HepG2 (cell line): ENCODE measurements around the gene ANO9. TPM values are rescaled to one million over a fixed set of nuclear protein-coding genes. Genes with fewer than 3 reads are reported as not detected.

Source experiments
- AKNA ChIP-seq: sonication (generic); formaldehyde crosslinking; IDR thresholded peaks from 2 replicates; pipeline ENCODE4 v1.4.0; 2020; ENCODE audit warnings: missing genetic modification reagents, borderline replicate concordance
- ATF7 ChIP-seq, 2 experiments: fragments of 450-650 bp in 1 of 2; sonication (generic) in 1 of 2; formaldehyde crosslinking in 1 of 2; IDR thresholded peaks; 2 replicates each; pipeline versions ENCODE4 v1.4.0 to v1.6.1; 2016 to 2020; ENCODE audit warnings: antibody characterized with exemption in 1 of 2, mild to moderate bottlenecking in 1 of 2, missing genetic modification reagents in 1 of 2
- GMEB1 ChIP-seq: sonication (generic); formaldehyde crosslinking; IDR thresholded peaks from 2 replicates; pipeline ENCODE4 v1.5.1; 2020; ENCODE audit warnings: missing genetic modification reagents, mild to moderate bottlenecking, borderline replicate concordance
- MBNL3 ChIP-seq: fragments of 250-450 bp; sonication (Bioruptor Pico); conservative IDR thresholded peaks from 2 replicates; pipeline ENCODE4 v1.8.0; 2022; ENCODE audit warnings: mild to moderate bottlenecking, inconsistent platforms
- MED13 ChIP-seq: sonication (generic); formaldehyde crosslinking; IDR thresholded peaks from 2 replicates; pipeline ENCODE4 v1.5.0; 2020; ENCODE audit warnings: missing genetic modification reagents
- MEIS2 ChIP-seq: sonication (generic); formaldehyde crosslinking; IDR thresholded peaks from 2 replicates; pipeline ENCODE4 v1.9.0; 2021; ENCODE audit warnings: mild to moderate bottlenecking, missing genetic modification reagents
- MYPOP ChIP-seq: sonication (generic); formaldehyde crosslinking; IDR thresholded peaks from 2 replicates; pipeline ENCODE4 v1.8.1; 2023; ENCODE audit warnings: mild to moderate bottlenecking, moderate library complexity, missing genetic modification reagents
- NFKB2 ChIP-seq: sonication (generic); formaldehyde crosslinking; IDR thresholded peaks from 2 replicates; pipeline ENCODE4 v1.4.0; 2020; ENCODE audit warnings: missing genetic modification reagents, borderline replicate concordance
- RARG ChIP-seq: sonication (generic); formaldehyde crosslinking; IDR thresholded peaks from 2 replicates; pipeline ENCODE4 v1.4.0; 2020; ENCODE audit warnings: low read depth, mild to moderate bottlenecking, missing genetic modification reagents
- RXRA ChIP-seq: sonication (generic); formaldehyde crosslinking; IDR thresholded peaks from 2 replicates; pipeline ENCODE4 v1.5.1; 2020; ENCODE audit warnings: missing genetic modification reagents
- TBL1XR1 ChIP-seq: fragments of 150-350 bp; IDR thresholded peaks from 2 replicates; pipeline ENCODE4 v1.6.1; 2014; ENCODE audit warnings: borderline replicate concordance, low read length; ENCODE audit not compliant: partially characterized antibody
- TFAP4 ChIP-seq: sonication (generic); IDR thresholded peaks from 2 replicates; pipeline ENCODE4 v1.6.1; 2016; ENCODE audit warnings: low read depth, borderline replicate concordance
- ZFP41 ChIP-seq: sonication (generic); formaldehyde crosslinking; IDR thresholded peaks from 2 replicates; pipeline ENCODE4 v1.4.0; 2020; ENCODE audit warnings: mild to moderate bottlenecking, missing genetic modification reagents, borderline replicate concordance
- ZFY ChIP-seq: sonication (generic); formaldehyde crosslinking; IDR thresholded peaks from 2 replicates; pipeline ENCODE4 v1.4.0; 2020; ENCODE audit warnings: missing genetic modification reagents
- ZNF296 ChIP-seq: sonication (generic); formaldehyde crosslinking; conservative IDR thresholded peaks from 2 replicates; pipeline ENCODE4 v1.5.0; 2020; ENCODE audit warnings: mild to moderate bottlenecking, missing genetic modification reagents
- ZNF343 ChIP-seq: sonication (generic); formaldehyde crosslinking; IDR thresholded peaks from 2 replicates; pipeline ENCODE4 v1.4.0; 2020; ENCODE audit warnings: mild to moderate bottlenecking, missing genetic modification reagents
- ZNF563 ChIP-seq: sonication (generic); formaldehyde crosslinking; IDR thresholded peaks from 2 replicates; pipeline ENCODE4 v1.8.0; 2022; ENCODE audit warnings: mild to moderate bottlenecking, moderate library complexity, missing genetic modification reagents
- ZNF691 ChIP-seq: sonication (generic); formaldehyde crosslinking; IDR thresholded peaks from 2 replicates; pipeline ENCODE4 v1.4.0; 2020; ENCODE audit warnings: missing genetic modification reagents, low read depth, mild to moderate bottlenecking, borderline replicate concordance
- ZNF781 ChIP-seq: sonication (generic); formaldehyde crosslinking; IDR thresholded peaks from 2 replicates; pipeline ENCODE4 v1.5.1; 2020; ENCODE audit warnings: borderline replicate concordance, mild to moderate bottlenecking, missing genetic modification reagents; ENCODE audit errors: not compliant biosample characterization
- polyA plus RNA-seq, 8 experiments: library from polyadenylated mRNA; depleted of rRNA in 3 of 8; stranded (reverse) in 7 of 8; unstranded in 1 of 8; fragments of >200 nt; fragmentation: Illumina TruSeq in 4 of 8; extraction: Trizol in 4 of 8; gene quantifications; 2 replicates each; pipeline versions ENCODE4 v1.2.1 to v1.2.3, GENCODE V29; 2011 to 2016; ENCODE audit warnings: low read depth in 4 of 8, missing spikeins in 1 of 8, mixed read lengths in 1 of 8; ENCODE audit not compliant: insufficient read depth in 1 of 8
- total RNA-seq, 5 experiments: library from RNA; depleted of rRNA; stranded (reverse); fragments of >200 nt; fragmentation: Illumina TruSeq; extraction: Trizol; gene quantifications; 2 replicates each; pipeline ENCODE4 v1.2.3, GENCODE V29; 2016; ENCODE audit warnings: low read depth in 1 of 5

The ANO9 gene
- total and polyA plus RNA-seq, 2 of the 13 experiments (the other 11 are each of a cell fraction or from before 2014, with no cell fraction given): 8.9 to 14.3 TPM

- TF ChIP-seq GMEB1: no peak
- no peak; the same call in 1 of the 2 replicates for TF ChIP-seq ZNF296
- TF ChIP-seq RXRA (CRISPR knock-in tag): no peak; the same call in 1 of the 2 replicates
- TF ChIP-seq MEIS2 (CRISPR knock-in tag): no peak
- peak; percentile 93 for TF ChIP-seq ZFY (CRISPR knock-in tag)
- TF ChIP-seq AKNA (CRISPR knock-in tag): no peak
- no peak for TF ChIP-seq ZNF343 (CRISPR knock-in tag)
- TF ChIP-seq RARG (CRISPR knock-in tag): no peak
- 0 out of 2 replicates have a peak, but pooled peaks have one; percentile 19 for TF ChIP-seq ZFP41 (CRISPR knock-in tag)
- TF ChIP-seq MBNL3: no peak
- no peak for TF ChIP-seq ZNF781
- no peak for TF ChIP-seq MYPOP
- peak; percentile 74; the same call in 1 of the 2 replicates for TF ChIP-seq TFAP4
- peak; percentile 67; the same call in 1 of the 2 replicates for TF ChIP-seq ZNF563 (CRISPR knock-in tag)
- no peak for TF ChIP-seq TBL1XR1
- TF ChIP-seq MED13 (CRISPR knock-in tag): no peak
- TF ChIP-seq ZNF691 (CRISPR knock-in tag): no peak
- 0 out of 2 replicates have a peak, but pooled peaks have one; percentile 36 for TF ChIP-seq NFKB2 (CRISPR knock-in tag)
- TF ChIP-seq ATF7 (IDR thresholded peaks at IDR 0.05): no peak
- TF ChIP-seq ATF7 (CRISPR knock-in tag; IDR thresholded peaks at IDR 0.05): no peak
These were observed 47.6 kb downstream of the ANO9 start, which contains the start of gene PKP3 (continued) for GRCh38 chr11:394034-394857.
